ENCODE measurements around the gene SORCS1.

DNA sequence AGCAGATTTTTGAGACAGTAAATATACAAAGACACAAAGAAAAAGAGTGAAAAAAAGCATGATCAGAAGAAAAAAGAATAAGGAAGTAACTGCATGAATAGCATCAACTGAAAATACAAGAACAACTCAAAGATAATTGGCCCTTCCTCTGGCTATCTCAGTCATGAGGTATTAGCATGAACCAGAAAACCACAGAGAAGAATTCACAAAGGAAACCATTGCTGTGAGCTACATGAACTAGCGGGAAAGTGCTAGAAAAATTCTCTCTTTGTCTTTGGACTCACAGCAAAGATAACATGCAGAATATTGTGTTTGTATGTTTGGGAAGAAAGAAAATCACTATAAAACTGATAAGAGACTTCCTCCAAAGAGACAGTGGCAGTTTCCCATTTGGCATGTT is 82.9 kb downstream of the SORCS1 start:
- TF ChIP-seq, protein P1, sequence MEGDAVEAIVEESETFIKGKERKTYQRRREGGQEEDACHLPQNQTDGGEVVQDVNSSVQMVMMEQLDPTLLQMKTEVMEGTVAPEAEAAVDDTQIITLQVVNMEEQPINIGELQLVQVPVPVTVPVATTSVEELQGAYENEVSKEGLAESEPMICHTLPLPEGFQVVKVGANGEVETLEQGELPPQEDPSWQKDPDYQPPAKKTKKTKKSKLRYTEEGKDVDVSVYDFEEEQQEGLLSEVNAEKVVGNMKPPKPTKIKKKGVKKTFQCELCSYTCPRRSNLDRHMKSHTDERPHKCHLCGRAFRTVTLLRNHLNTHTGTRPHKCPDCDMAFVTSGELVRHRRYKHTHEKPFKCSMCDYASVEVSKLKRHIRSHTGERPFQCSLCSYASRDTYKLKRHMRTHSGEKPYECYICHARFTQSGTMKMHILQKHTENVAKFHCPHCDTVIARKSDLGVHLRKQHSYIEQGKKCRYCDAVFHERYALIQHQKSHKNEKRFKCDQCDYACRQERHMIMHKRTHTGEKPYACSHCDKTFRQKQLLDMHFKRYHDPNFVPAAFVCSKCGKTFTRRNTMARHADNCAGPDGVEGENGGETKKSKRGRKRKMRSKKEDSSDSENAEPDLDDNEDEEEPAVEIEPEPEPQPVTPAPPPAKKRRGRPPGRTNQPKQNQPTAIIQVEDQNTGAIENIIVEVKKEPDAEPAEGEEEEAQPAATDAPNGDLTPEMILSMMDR (CRISPR knock-in tag; IDR thresholded peaks at IDR 0.05): no peak
- TF ChIP-seq JUN (CRISPR knock-in tag; IDR thresholded peaks at IDR 0.05): no peak
- TF ChIP-seq SRF (IDR thresholded peaks at IDR 0.05; ENCODE audit: low read depth, low read length): no peak
- no peak for TF ChIP-seq EZH2 (conservative IDR thresholded peaks at IDR 0.05; ENCODE audit: low read depth, low read length)

Data from HepG2 (cell line).